ENCODE data around the gene SERPINA5.

Gene SERPINA5

DNA sequence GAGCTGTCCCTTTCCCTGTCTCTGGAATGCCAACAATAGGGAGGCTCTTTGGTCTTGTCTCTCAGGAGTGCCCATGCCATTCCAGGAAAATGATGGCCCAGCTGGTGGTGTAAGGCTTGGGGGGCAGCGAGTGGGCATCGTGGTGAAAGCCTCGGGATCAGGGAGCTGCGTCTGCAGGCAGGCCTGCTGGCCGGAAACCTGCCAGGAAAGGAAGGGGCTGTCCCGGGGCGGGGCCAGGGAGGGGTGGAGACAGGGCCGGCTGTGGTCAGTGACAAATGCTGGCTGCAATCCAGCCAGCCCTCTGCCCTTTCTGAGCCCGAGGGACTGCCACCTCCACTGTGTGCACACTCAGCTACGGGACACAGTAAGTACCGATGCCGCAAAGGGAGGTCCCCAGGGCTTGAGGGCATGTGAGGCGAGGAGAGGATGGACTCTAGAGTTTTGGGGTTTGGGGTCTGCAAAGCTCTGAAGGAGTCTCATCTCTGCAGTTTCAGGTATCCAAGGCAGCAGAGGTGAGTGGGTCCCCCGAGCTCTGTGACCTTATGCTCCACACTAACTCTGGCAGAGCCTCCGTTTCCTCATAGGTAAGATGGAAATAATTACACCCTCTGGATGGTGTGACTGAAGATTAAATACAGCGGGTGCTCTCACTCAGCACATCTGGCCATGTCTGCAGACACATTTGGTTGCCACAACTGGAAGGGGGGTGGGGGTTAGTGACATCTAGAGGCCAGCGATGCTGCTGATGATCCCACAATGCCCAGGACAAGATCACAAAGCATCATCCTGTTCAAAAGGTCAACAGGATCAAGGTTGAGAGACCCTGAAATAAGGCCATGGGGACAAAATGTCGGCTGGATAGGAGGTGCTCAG lies at the start of gene SERPINA5:
Gene SERPINA5 (plus strand): TSS at position 300 of the 873 bp plus-strand sequence. CDS start 5,937 bp downstream, outside the sequence.
- no peak for DNase-seq (ENCODE audit: low read depth)
- no peak within 1 kb of the TSS for H3K4me3 ChIP-seq (ENCODE audit: low read depth, low read length)
- no peak for TF ChIP-seq CTCF (IDR thresholded peaks at IDR 0.05; ENCODE audit: control insufficient read depth, extremely low read depth, insufficient read depth)

DNA sequence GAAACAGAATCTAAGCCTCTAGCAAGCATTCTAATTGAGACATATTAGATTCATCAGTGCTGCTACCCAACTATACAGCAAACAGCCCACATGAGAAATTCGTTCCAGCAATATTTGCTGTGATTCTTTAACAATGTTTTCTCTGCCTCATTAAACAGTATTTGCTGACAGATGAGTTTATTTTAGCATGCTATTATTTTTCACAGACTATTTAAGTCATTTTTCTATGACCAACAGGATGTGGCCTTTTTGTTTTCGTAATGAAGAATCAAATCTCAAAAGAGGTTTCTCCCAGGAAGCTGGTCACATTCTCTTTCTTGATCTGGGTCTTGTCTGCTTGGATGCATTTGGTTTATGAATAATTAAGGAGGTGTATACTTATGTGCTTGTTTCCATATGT lies 48.8 kb upstream of the SERPINA5 start:
- H3K4me3 ChIP-seq (ENCODE audit: low read depth, low read length), result no peak overlapping the region
- peak; percentile 56 for DNase-seq (ENCODE audit: low read depth)
- no peak for TF ChIP-seq CTCF (IDR thresholded peaks at IDR 0.05; ENCODE audit: control insufficient read depth, extremely low read depth, insufficient read depth)

DNA sequence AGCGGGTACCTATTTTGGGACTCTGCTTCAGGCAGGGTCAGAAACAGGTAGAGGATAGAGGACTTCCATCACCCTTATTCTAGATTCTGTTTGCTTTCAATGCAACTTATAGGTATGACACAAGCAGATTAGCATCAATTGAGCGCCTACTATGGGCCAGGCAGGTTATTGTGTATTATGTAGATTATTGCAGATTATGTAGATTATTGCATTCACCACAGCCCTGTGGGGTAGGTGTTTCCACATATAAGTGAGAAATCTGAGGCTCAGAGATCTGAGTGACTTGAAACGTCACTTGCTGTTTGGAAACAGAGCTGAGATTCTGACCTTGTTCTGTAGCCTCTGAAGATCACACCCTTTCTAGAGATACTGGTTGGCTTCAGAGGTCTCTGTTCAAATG lies 45.7 kb upstream of the SERPINA5 start:
- TF ChIP-seq CTCF (IDR thresholded peaks at IDR 0.05; ENCODE audit: control insufficient read depth, extremely low read depth, insufficient read depth), result no peak
- H3K4me3 ChIP-seq (ENCODE audit: low read depth, low read length), result no peak overlapping the region
- no peak for DNase-seq (ENCODE audit: low read depth)

- DNase-seq (ENCODE audit: low read depth), result peak; percentile 53
- H3K4me3 ChIP-seq (ENCODE audit: low read depth, low read length), result no peak overlapping the region
- TF ChIP-seq CTCF (IDR thresholded peaks at IDR 0.05; ENCODE audit: control insufficient read depth, extremely low read depth, insufficient read depth), result peak; percentile 44; the same call in 1 of the 2 replicates
Measured at GRCh38 chr14:94536836-94537235, 44.4 kb upstream of the SERPINA5 start.

GRCh38 chr14:94538070-94538740 lies 43.0 kb upstream of the SERPINA5 start:
- TF ChIP-seq CTCF (IDR thresholded peaks at IDR 0.05; ENCODE audit: control insufficient read depth, extremely low read depth, insufficient read depth), result no peak
- no peak overlapping the region for H3K4me3 ChIP-seq (ENCODE audit: low read depth, low read length)
- DNase-seq (ENCODE audit: low read depth), result no peak

- no peak for DNase-seq (ENCODE audit: low read depth)
- TF ChIP-seq CTCF (IDR thresholded peaks at IDR 0.05; ENCODE audit: control insufficient read depth, extremely low read depth, insufficient read depth), result no peak
- no peak overlapping the region for H3K4me3 ChIP-seq (ENCODE audit: low read depth, low read length)
Measured at GRCh38 chr14:94539181-94539580, 42.0 kb upstream of the SERPINA5 start.
